Transverse colon (tissue), 4 donors: ENCODE data around the gene TCL1B. TPM values are rescaled to one million over a fixed set of nuclear protein-coding genes. Genes with fewer than 3 reads are reported as not detected.

Experiments
- DNase-seq: peaks from one replicate; pipeline ENCODE4 v3.0.0-alpha.2; 2019
- H3K27ac ChIP-seq, 4 donors: fragments of 200-600 bp; sonication (generic); 2 replicates each; pipeline ENCODE4 v1.5.1; 2016 to 2018; ENCODE audit warnings: inconsistent platforms in 4 of 4
- H3K27me3 ChIP-seq: fragments of 200-600 bp; sonication (generic); 2 replicates; pipeline ENCODE4 v1.5.1; 2017; ENCODE audit warnings: inconsistent platforms
- H3K36me3 ChIP-seq, 4 donors: fragments of 200-600 bp; sonication (generic); 2 replicates each; pipeline ENCODE4 v1.5.1; 2017 to 2019; ENCODE audit warnings: inconsistent platforms in 4 of 4
- H3K4me1 ChIP-seq, 4 donors: fragments of 200-600 bp; sonication (generic); 2 replicates each; pipeline ENCODE4 v1.5.1; 2017 to 2020; ENCODE audit warnings: inconsistent platforms in 4 of 4
- H3K4me3 ChIP-seq, 4 donors: fragments of 200-600 bp; sonication (generic); 1 replicate in 1 of 4; 2 replicates in 3 of 4; pipeline versions ENCODE4 v1.5.1 to v1.6.1; 2017 to 2019; ENCODE audit warnings: inconsistent platforms in 4 of 4
- H3K9me3 ChIP-seq, 2 donors: fragments of 200-600 bp; sonication (generic); 2 replicates each; pipeline ENCODE4 v1.5.1; 2017 to 2019; ENCODE audit warnings: inconsistent platforms in 2 of 2
- EP300 ChIP-seq: sonication (generic); formaldehyde crosslinking; IDR thresholded peaks from one replicate; pipeline ENCODE4 v1.6.1; 2017; ENCODE audit warnings: antibody characterized with exemption, low read depth
- POLR2A ChIP-seq: fragments of 450-650 bp; IDR thresholded peaks from one replicate; pipeline ENCODE4 v1.6.1; 2016; ENCODE audit warnings: antibody characterized with exemption, mild to moderate bottlenecking, moderate library complexity
- POLR2AphosphoS5 ChIP-seq, 3 donors: sonication (generic); formaldehyde crosslinking; IDR thresholded peaks; one replicate each; pipeline ENCODE4 v1.6.1; 2016; ENCODE audit warnings: antibody characterized with exemption in 3 of 3
- WGBS, 2 donors: methylation state at CpG; one replicate each; pipeline ENCODE4 v1.1.5; 2018; ENCODE audit warnings: low coverage in 1 of 2; 5-methylcytosine and 5-hydroxymethylcytosine counted together
- in situ Hi-C, 4 donors: fragments of 200-750 bp; cut with MboI; loops; one replicate each; pipeline versions ENCODE4 v1.15.0 to v1.15.1; 2017; ENCODE audit warnings: low sequenced_read_pairs in 3 of 4, low pct_ligation_motif_present in 1 of 4, low pct_unique_long_range_greater_than_20kb in 1 of 4
- intact Hi-C: fragments of 100-400 bp; cut with DNase I; formaldehyde crosslinking; loops from one replicate; pipeline ENCODE4 v1.15.1; 2023; ENCODE audit warnings: low total_unique reads
- total RNA-seq, 4 donors: library from RNA; depleted of rRNA; stranded (reverse); fragments of >200 nt; gene quantifications; one replicate each; pipeline ENCODE4 v1.1.0, GENCODE V29; 2016
- TF ChIP-seq, protein P1 (sequence below), 5 experiments: fragments of 200-600 bp in 3 of 5; fragments of 450-650 bp in 2 of 5; sonication (generic) in 3 of 5; IDR thresholded peaks; 1 replicate in 2 of 5; 2 replicates in 3 of 5; pipeline ENCODE4 v1.5.1; 2016 to 2017; ENCODE audit warnings: antibody characterized with exemption in 5 of 5, inconsistent platforms in 3 of 5, mild to moderate bottlenecking in 2 of 5, moderate library complexity in 1 of 5

TCL1B gene
- total RNA-seq, 4 donors from 2014 or later = 0.64 TPM; not detected in 3

DNA sequence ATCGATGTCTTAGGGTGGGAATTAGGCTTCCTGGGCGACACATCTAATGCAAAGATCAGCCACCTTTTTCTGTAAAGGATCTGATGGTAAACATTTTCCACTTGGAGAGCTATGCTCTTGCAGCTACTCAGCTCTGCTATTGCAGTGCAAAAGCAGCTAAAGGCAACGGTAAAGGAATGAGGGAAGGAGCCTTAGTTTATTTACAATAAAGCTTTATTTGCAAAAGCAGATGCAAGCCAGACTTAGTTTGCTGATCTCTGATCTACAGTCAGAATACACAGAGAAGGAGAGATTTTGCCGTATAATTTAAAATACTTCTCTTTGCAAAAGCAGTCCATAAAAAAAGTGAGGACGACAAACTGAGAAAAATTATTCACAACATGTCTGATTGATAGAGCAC, 3.2 kb downstream of the TCL1B start:
- in situ Hi-C loops (no loop called here), intact Hi-C loops (no loop called here)
- Histone ChIP-seq H3K27ac (no peak overlapping the region), H3K36me3 (no peaks in the 10 kb centered on the region), H3K27me3 (no peaks in the 10 kb centered on the region), H3K9me3 (no peaks in the 10 kb centered on the region), H3K4me1 (no peaks in the 10 kb centered on the region), H3K4me3 (no peak overlapping the region)
- 39 to 46% methylated on average over 5 of the region's 5 CpGs for WGBS, 2 donors
- TF ChIP-seq, protein P1, sequence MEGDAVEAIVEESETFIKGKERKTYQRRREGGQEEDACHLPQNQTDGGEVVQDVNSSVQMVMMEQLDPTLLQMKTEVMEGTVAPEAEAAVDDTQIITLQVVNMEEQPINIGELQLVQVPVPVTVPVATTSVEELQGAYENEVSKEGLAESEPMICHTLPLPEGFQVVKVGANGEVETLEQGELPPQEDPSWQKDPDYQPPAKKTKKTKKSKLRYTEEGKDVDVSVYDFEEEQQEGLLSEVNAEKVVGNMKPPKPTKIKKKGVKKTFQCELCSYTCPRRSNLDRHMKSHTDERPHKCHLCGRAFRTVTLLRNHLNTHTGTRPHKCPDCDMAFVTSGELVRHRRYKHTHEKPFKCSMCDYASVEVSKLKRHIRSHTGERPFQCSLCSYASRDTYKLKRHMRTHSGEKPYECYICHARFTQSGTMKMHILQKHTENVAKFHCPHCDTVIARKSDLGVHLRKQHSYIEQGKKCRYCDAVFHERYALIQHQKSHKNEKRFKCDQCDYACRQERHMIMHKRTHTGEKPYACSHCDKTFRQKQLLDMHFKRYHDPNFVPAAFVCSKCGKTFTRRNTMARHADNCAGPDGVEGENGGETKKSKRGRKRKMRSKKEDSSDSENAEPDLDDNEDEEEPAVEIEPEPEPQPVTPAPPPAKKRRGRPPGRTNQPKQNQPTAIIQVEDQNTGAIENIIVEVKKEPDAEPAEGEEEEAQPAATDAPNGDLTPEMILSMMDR (IDR thresholded peaks at IDR 0.05) = no peak
- no peak for TF ChIP-seq POLR2AphosphoS5 (IDR thresholded peaks at IDR 0.05)
- no peak for TF ChIP-seq POLR2A
- no peak for DNase-seq

DNA sequence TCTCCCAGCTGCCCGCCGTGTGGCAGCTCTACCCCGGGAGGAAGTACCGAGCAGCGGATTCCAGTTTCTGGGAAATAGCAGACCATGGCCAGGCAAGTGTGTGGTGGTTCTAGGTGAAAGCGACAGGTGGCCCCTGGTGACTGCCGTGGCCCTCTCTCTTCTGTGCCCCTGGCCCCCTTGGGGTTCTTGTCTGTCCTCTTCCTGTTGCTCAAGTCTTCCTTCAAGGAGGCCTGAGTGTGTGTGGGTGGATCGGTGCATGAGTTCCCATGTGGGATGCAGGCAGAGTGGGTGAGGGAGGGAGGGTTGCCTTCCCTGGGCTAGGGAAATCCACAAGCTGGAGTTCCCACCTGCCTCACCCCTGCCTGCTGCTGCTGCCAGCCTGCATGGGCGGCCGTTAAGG, 4.6 kb downstream of the TCL1B start:
- 83% methylated on average over 10 of the region's 10 CpGs; no CpG with 5 or more reads in 1 of the 2 donors for WGBS, 2 donors
- no peak for DNase-seq
- intact Hi-C loops = no loop called here

DNA sequence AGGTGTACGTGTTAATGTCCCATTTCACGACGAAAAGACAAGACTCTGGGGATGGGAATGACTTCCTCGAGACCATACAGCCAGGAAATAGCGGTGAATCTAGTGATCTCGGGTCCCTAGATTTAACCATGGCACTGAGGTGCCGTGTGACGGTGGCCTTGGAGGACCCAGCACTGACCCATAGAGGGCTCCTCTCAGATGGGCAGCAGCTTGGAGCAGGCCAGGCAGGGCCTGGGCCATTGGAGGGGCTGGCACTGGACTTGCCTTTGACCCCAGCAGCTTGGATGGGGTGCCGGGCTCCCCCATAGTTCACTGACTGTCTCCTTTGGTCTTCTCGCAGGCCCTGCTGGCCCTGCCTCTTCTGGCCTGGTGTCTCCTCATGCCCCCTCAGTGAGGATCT, 5.4 kb downstream of the TCL1B start:
- TF ChIP-seq POLR2AphosphoS5 (IDR thresholded peaks at IDR 0.05) = no peak
- in situ Hi-C loops (no loop called here), intact Hi-C loops (no loop called here)
- no peaks in the 10 kb centered on the region for H3K36me3 ChIP-seq
- 92% methylated on average over 10 of the region's 10 CpGs; no CpG with 5 or more reads in 1 of the 2 donors for WGBS, 2 donors
- H3K9me3 ChIP-seq = no peaks in the 10 kb centered on the region
- no peaks in the 10 kb centered on the region for H3K4me1 ChIP-seq
- no peak overlapping the region for H3K4me3 ChIP-seq
- no peak overlapping the region for H3K27ac ChIP-seq
- DNase-seq = no peak
- H3K27me3 ChIP-seq = peaks cover 1% of the 10 kb centered on the region

More for the DNA sequence above, 4.6 kb downstream of the TCL1B start:
- Histone ChIP-seq H3K27ac (no peak overlapping the region), H3K4me1 (no peaks in the 10 kb centered on the region), H3K4me3 (no peak overlapping the region), H3K36me3 (no peaks in the 10 kb centered on the region), H3K9me3 (no peaks in the 10 kb centered on the region), H3K27me3 (no peaks in the 10 kb centered on the region)
- in situ Hi-C loops = no loop called here
- TF ChIP-seq EP300 (no peak), POLR2AphosphoS5 (IDR thresholded peaks at IDR 0.05) (no peak), POLR2A (no peak)
- TF ChIP-seq, protein P1 (IDR thresholded peaks at IDR 0.05) = no peak

DNA sequence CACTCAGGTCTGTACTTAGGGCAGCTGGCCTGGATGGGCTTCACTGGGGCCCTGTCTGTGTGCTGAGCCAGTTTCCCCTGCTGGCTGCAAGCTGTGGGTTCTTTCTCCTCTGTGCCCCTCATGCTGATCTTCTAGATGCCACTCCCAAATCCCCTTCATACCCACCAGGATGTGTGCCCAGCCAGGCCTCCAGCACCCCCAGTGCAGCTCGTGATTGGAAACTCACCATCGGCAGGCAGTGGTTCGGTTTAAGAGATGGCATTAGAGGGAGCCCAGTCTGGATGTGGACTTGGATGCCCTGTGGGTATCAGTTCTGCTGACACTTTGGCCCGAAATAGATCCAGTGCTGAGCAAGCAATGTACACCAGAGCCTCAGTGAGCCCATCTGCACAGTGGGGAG, 5.9 kb downstream of the TCL1B start:
- in situ Hi-C loops = no loop called here

DNA sequence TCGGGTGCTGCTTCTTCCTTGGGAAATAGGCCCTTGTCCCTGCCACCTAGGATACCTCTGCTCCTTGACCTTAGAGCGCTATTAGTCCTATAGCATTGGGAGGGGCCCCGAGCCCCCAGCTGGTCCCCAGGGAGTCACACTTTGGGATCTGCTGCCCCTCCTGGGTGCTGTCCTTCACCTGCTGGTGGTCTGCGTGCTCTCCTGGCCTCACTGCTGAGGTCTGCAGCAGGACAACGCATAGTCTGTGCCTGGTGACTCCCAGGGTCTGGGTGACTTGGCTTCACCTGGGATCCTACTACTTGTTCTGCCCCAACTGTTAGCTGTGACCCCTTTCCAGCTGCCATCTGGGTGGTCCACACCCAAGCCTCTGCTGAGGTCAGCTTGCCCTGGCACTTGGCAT, 8.8 kb downstream of the TCL1B start:
- intact Hi-C loops = no loop called here
- Histone ChIP-seq H3K36me3 (no peaks in the 10 kb centered on the region), H3K27ac (no peak overlapping the region), H3K4me1 (no peaks in the 10 kb centered on the region), H3K4me3 (no peak overlapping the region), H3K27me3 (peaks cover 3% of the 10 kb centered on the region), H3K9me3 (no peaks in the 10 kb centered on the region)
- TF ChIP-seq, protein P1 (IDR thresholded peaks at IDR 0.05) = no peak
- TF ChIP-seq POLR2A (no peak), POLR2AphosphoS5 (IDR thresholded peaks at IDR 0.05) (no peak), EP300 (no peak)
- no peak for DNase-seq
- 68% methylated on average over 5 of the region's 5 CpGs; no CpG with 5 or more reads in 1 of the 2 donors for WGBS, 2 donors
- in situ Hi-C loops = no loop called here

More for the DNA sequence above, 5.9 kb downstream of the TCL1B start:
- Histone ChIP-seq H3K9me3 (no peaks in the 10 kb centered on the region), H3K36me3 (no peaks in the 10 kb centered on the region), H3K4me3 (no peak overlapping the region), H3K4me1 (no peaks in the 10 kb centered on the region), H3K27me3 (peaks cover 3% of the 10 kb centered on the region), H3K27ac (no peak overlapping the region)
- intact Hi-C loops = no loop called here
- TF ChIP-seq EP300 = no peak
- DNase-seq = no peak
- WGBS, 2 donors = 88% methylated on average over 4 of the region's 4 CpGs; no CpG with 5 or more reads in 1 of the 2 donors
